ENCODE measurements around the gene NTSR1. TPM values are rescaled to one million over a fixed set of nuclear protein-coding genes. Genes with fewer than 3 reads are reported as not detected.
"Not testable (repeated sequence)": the region's sequence is repeated elsewhere in the genome, so short reads cannot be mapped to it uniquely, and the experiment has no call there.

The NTSR1 gene
- total RNA-seq, 1 donor from 2014 or later, result 0.23 TPM

DNA sequence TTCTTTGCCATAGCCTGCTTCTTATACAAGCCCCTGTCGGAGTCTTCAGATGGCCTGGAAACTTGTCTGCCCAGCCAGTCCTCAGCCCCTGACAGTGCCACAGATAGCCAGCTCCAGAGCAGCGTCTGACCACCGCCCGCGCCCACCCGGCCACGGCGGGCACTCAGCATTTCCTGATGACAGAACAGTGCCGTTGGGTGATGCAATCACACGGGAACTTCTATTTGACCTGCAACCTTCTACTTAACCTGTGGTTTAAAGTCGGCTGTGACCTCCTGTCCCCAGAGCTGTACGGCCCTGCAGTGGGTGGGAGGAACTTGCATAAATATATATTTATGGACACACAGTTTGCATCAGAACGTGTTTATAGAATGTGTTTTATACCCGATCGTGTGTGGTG is 36.9 kb upstream of the NTSR1 start:
- DNase-seq (ENCODE audit: extremely low read depth, low read depth, low spot score), result no peak

DNA sequence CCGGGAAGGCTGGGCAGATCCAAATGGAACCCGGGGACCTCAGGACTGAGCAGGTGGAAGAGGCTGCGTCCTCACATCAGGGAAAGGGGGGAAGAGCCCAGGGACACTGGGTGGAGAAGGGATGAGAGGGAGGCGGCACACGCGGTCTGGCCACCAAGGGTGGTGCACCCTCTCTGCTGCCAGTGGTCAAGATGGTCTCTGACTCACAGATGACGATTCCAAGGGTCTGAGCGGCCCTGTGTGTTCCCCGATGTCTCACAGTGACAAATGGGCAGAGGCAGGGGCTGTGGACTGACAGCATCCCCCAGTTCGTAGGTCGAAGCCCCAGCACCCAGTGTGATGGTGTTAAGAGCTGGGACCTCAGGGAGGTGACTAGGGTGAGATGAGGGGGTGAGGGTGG is 34.3 kb upstream of the NTSR1 start:
- DNase-seq (ENCODE audit: extremely low read depth, low read depth, low spot score), result no peak

DNA sequence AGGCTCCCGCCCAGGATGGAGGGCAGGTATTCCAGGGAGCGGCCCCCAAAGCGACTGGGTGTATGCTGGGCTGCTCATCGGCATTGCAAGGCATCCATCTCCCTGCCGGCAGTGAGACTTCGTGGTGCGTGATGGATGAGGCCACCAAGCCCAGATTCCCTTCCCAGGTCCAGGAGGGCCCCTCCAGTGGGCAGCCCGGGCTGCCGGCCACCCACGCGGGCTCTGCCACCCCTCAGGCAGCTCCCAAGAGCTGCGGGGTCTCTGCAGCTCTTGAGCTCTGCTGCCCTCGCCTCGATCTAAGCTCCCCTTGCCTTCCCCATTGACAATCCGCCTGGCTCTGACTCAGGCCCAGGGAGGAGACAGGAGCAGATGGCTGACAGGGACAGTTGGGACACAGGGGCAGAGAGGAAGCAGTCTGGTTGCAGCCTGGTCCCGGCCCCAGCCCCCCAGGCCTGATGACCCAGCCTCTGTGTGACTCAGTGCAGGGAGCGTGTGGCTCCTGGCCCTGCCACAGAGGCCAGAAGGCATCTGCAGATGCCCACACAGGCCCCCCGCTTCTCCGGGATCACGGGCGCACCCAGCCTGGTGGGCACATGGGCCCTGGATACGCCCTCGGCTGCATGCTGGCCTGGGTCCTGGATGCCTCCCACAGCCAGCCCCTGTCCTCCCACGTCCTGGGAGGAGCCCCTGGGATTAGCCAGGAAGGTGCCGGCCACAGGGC is 33.3 kb upstream of the NTSR1 start:
- no peak for DNase-seq (ENCODE audit: extremely low read depth, low read depth, low spot score)

DNA sequence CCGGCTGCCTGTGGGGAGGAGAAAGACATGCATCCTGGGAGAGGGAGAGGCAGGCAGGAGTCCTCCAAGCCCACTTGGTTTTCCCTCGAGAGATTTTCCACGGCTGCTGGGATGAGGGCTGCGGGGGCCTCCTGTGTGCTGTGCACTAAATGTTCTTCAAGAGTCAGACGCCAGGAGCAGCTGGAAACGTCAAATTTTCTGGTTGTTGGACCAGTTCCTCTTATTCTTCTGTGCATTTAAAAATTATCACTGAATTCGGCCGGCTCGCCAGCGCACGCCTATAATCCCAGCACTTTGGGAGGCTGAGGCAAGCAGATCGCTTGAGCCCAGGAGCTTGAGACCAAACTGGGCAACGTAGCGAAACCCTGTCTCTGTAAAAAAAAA is 32.8 kb upstream of the NTSR1 start:
- DNase-seq (ENCODE audit: extremely low read depth, low read depth, low spot score), result no peak

DNA sequence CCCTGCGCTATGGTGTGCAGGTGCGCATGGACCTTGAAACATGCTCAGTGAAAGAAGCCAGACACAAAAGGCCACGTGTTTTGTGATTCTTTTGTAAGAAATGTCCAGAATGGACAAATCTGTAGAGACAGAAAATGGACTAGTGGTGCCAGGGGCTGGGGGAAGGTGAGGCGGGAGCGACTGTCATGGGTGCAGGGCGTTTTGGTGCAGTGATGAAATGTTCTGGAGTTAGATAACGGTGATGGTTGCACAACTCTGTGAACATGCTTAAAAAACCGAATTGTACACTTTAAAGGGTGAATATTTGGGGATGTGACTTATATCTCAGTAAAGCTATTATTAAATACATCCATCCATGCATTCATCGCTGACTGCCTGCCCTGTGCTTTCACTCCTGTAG is 31.7 kb upstream of the NTSR1 start:
- no peak for DNase-seq (ENCODE audit: extremely low read depth, low read depth, low spot score)

DNA sequence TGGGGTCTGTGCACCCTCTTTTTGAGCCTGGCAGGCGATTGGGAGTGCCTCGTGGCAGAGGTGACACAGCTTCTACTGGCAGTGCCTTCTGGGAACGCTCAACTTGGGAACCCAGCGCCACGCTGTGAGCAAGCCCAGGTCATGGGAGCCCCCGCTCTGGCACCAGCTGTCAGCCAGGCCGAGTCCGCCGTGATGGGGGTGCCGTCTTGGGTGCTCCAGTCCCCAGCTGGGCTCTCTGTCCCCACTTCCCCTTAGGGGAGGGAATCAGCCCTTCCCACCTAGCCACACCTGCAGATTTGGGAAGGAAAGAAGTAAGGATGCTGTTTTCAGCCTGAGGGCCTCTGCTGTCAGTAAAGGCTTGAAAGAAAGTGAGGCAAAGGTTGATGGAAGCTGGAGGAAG is 31.0 kb upstream of the NTSR1 start:
- no peak for DNase-seq (ENCODE audit: extremely low read depth, low read depth, low spot score)

DNA sequence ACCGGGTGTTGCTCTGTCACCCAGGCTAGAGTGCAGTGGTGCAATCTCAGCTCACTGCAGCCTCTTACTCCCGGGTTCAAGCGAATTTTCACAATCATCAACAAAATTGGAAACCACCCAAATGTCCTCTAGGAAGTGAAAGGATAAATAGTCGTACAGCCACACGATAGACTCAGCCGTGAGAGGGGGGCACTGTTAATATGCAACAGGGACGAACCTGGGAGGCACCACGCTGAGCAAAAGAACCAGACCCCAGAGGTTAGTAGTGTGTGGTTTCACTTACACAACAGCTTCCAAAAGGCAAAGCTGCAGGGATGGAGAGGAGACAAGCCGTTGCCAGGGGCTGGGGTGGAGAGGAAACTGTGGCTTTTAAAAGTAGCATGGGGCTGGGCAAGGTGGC is 30.1 kb upstream of the NTSR1 start:
- no peak for DNase-seq (ENCODE audit: extremely low read depth, low read depth, low spot score)

DNA sequence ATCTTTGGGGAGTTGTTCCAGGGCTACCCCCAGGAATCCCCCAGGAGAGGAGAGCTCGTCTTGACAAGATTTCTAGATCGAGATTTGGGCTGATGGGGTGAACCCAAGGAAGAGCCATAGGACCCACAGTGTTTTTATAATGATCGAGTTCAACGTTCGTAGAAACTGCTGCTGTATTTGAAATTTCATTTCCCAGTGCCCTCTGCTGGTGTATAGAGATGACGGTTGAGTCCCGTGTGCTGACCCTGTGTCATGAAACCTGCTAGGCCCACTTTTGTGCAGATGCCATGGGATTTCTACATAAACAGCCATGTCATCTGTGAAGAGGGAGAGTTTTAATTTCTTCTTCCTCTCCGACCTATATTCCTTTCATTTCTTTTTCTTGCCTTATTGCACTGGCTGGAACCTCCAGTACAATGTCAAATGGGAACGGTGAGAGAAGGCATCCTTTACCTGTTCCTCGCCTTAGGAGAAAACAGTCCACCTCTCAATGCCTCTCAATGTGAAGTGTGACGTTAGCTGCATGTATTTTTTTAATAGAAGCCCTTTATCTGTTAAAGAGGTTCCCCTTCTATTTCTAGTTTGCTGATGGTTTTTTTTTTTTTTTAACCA is 28.6 kb upstream of the NTSR1 start:
- DNase-seq (ENCODE audit: extremely low read depth, low read depth, low spot score), result no peak

DNA sequence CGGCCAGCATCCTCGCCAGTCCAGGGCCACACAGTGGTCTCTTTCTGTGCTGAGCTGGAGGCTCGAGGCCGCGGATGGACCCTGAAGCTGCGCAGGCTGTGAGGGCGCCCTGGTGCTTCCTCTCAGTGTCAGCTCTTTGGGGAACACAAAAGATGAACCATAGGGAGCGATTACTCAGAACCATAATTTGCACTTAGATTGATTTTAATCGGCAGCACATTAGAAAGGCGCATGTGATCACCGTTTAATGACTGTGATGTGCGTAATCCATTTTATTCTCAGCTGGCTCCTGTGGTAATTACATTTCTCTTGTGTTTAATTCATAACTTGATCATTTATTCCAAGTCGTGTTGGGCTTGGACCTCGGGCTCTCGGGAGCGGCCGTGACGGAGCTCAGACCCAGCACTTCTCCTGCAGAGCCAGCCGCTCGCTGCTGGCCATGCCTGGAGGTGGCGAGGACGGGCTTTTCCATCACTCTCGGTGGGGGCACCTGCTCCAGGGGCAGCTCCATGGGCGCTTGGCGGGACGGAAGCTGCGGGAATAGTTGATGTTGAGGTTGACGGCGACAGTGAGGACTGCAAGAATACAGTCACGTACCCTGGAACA is 25.6 kb upstream of the NTSR1 start:
- no peak for DNase-seq (ENCODE audit: extremely low read depth, low read depth, low spot score)

DNA sequence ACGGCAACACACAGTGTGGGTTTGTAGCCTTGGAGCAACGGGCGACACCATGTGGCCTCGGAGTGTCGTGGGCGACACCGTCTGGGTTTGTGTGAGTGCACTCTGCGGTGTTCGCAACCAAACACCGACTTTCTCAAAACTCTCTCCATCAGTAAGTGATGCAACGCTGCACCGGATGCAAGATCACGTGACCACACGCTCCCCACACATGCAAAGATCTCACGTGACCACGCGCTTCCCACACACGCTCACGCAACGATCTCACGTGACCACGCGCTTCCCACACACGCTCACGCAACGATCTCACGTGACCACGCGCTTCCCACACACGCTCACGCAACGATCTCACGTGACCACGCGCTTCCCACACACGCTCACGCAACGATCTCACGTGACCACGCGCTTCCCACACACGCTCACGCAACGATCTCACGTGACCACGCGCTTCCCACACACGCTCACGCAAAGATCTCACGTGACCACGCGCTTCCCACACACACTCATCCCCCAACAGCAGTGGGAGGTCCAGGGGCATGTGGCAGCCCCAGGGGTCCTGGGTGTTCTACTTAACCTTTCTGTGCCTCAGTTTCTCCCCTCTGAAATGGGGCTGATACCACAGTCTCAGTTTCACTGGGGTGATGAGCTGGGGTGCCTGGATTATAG is 24.8 kb upstream of the NTSR1 start:
- DNase-seq (ENCODE audit: extremely low read depth, low read depth, low spot score), result not testable (repeated sequence)

DNA sequence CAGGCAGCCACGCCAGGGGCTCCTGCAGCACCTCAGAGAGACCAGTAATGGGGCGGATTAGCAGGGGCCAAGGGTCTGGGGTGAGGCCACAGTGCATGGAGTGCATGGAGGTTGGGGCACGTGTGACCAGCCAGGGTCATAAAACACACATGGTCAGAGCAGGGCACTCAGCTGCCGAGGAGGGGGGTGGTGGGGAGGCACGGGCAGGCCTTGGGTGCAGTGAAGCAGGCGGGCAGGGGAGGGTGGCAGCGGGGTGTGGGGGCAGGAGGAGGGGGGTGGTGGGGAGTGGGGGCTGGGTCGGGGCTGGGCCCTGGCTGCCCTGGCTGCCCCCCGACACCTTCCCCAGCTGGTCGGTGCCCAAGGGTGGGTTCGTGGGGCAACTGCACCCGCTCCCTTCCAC is 23.7 kb upstream of the NTSR1 start:
- DNase-seq (ENCODE audit: extremely low read depth, low read depth, low spot score), result no peak

DNA sequence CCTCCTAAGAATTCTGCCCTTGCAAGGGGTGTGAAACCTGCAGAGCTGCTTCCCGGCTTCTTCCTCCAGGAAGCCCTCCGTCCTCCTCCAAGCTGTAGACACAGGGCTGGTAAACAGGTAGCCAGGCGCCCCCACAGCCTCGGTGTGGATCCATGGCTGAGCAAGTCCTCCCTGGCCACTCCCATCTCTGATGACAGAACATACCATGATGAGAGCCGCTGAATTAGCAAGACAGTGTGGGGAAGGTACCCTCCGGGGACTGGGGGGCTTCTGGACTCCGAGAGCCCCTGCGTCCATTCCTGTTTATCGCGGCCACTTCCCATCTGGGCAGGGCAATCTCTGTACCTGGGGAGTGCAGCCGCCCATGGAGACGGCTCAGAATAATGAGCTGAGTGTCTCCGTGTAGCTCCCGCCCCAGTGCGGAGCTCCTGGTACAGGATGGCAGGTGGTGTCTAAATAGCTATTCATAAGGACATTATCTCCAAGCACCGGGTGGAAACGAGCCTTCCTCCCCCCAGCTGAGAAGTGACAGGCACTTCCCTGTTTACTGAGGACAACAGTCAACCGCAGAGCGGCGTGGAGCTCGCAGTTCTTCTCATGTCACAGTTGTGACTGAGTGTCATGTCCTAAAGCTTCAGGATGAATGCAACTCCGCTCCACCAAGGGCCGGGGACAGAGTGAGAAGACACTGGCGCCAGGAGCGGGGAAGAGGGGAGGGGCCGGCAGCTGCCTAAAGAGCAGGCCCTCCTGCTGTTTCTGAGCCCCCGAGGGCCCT is 22.7 kb upstream of the NTSR1 start:
- no peak for DNase-seq (ENCODE audit: extremely low read depth, low read depth, low spot score)

DNA sequence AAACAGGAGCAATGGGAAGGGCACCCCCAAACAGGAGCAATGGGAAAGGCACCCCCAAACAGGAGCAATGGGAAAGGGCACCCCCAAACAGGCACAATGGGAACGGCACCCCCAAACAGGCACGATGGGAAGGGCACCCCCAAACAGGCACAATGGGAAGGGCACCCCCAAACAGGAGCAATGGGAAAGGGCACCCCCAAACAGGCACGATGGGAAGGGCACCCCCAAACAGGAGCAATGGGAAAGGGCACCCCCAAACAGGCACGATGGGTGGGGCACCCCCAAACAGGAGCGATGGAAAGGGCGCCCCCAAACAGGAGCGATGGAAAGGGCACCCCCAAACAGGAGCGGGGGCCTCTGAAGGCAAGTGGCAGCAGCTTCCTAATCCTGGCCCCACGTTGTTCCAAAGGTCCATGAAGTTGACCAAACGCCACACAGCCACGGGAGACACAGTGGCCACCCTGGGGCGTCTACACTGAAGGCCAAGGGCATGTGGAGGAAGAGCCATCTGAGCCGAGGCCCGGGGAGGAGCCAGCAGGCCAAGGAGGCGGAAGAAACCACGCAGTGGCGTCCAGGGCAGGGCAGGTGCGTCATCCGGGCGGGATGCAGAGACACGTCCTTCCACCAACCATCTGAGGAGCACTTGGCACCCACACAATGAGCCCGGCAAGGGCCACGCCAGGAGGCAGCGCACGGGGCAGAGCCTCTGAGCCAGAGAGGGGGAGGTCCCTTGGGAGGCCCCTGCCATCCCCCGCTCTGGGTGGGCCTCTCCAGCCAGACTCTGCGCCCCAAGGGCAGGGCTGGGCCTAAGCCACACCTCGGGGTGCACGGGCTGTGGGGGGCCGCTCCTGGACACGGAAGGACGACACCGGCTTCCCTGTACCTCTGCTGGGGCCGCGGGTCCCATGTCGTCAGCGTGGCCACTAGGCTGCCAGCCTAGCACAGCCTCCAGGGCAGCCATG is 21.5 kb upstream of the NTSR1 start:
- DNase-seq (ENCODE audit: extremely low read depth, low read depth, low spot score), result no peak

DNA sequence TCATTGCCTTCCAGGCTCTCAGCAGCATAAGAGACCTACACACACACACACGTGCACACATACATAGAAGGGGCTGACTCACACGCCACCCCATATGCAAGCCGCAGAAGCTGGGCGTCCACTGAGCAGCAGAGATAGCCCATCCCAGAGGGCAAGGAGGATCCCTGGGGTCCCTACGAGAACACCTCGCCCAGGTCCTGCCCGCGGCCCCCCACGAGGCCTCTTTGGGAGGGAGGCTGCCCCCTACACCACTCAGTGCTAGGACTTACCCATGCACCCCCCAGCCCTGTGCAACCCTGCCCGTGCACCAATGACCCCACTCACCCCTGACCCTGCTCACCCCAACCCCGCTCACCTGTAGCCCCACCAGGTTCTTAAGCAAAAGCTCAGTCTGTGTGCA is 20.6 kb upstream of the NTSR1 start:
- no peak for DNase-seq (ENCODE audit: extremely low read depth, low read depth, low spot score)

DNA sequence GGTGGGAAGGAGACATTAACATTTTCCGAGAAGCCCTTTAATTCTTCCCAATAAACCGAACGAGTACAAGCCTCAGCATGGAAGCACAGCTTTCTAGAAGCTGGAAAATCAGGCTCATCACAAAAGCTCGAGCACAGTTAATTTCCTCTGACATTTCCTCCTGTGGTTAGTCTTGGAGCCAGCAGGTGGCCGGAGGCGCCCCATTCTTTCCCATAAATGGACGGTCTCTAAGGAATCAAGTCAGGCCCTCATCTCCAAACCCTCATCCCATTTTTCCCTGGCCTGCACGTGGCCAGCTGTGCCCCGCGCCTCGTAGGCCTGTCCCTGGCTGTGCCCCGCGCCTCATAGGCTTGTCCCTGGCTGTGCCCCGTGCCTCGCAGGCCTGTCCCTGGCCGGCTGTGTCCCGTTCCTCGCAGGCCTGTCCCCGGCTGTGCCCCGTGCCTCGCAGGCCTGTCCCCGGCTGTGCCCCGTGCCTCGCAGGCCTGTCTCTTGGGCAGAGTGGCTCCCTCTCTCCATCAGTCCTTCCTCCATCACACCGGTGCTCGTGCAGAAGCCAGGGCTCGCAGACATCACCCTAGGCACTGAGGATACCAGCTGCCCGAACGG is 19.7 kb upstream of the NTSR1 start:
- no peak for DNase-seq (ENCODE audit: extremely low read depth, low read depth, low spot score)

DNA sequence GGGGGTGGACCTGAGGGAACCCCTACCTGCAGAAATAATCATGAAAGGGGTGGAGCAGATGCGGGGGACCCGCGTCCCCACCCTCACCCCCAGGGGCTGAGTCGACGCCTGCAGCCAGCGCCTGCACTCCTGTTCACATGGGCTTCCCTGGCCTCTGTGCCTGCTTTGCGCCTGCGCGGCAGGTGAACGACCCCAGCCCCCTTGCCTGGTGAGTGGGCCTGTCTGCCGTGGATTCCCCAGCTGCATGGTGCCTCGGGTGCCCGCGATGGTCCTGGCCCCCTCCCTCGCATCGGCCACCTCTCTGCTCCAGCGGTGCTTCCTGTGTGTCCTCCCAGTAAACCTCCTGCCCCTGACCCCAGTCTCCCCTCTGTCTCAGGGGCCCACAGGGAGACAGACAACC is 18.8 kb upstream of the NTSR1 start:
- no peak for DNase-seq (ENCODE audit: extremely low read depth, low read depth, low spot score)

DNA sequence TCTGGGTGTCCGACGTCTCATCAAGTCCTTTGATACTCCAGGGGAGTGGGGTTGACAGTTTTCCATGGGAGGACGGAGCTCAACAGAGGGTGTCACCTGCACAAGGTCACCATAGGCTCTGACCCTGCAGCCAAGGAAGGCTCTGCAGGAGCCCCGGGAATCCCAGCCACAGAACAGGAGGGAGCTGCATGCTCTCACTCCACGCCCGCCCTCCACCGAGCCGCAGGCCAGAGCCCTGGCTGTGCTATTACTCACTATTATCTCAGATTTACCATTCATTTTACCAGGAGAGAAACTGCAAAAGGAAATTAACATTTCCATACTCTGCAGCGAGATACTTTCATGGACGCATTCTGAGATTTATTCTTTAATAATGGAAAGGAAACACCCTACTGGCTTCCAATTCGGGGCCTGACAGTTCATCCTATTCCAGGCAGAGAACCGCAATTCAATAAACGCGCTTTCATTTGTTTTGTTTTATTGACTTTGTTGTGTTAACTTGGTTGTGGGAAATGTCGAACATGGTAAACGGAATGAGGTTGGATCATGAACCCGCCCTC is 18.3 kb upstream of the NTSR1 start:
- DNase-seq (ENCODE audit: extremely low read depth, low read depth, low spot score), result no peak

DNA sequence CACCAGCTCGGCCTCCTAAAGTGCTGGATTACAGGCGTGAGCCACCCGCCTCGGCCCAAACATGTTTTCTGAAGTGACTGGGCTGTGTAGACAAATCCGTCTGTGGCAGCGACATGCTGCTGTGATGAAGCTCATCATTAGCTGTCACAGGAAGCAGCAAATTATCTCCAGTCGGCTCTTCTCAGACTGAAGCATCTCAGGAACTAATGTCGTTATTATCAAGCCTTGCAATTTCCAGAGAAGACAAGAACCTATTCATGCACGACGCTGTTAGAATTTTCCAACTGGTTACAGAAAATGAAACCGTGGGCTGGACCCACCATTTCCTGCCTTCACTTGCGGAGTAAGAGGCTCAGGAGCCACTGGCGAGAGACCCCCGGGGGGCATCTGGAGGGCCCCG is 17.1 kb upstream of the NTSR1 start:
- no peak for DNase-seq (ENCODE audit: extremely low read depth, low read depth, low spot score)

DNA sequence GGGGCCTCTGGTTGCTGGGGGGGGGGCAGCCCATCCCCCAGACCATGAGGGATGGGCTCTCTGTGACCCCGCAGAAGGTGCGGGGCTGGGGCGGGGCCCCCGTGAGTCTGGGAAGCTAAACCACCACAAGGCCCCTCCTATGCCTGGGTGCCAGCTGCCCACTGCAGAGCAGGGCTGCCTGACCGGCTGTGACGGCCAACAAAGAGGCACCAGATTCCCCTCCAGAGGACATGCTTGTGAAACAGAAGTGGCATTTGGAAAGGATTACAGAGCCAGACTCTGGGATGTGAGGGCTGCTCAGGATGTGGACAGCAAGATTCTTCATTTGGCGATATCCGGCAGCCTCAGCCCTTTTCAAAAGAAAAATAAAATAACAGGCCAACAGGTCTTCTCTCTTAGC is 16.5 kb upstream of the NTSR1 start:
- DNase-seq (ENCODE audit: extremely low read depth, low read depth, low spot score), result no peak
